SK-N-MC (cell line): ENCODE data around the gene FUT3.

Experiments used
- EZH2 ChIP-seq: fragments of 200-600 bp; sonication (generic); IDR thresholded peaks from one replicate; pipeline ENCODE4 v1.6.1; 2017; ENCODE audit warnings: antibody characterized with exemption
- POLR2AphosphoS5 ChIP-seq: IDR thresholded peaks from 2 replicates; pipeline ENCODE4 v1.6.1; 2012; ENCODE audit warnings: mild to moderate bottlenecking, low read depth, low read length, borderline replicate concordance

GRCh38 chr19:5891572-5891937 is 40.3 kb upstream of the FUT3 start:
- TF ChIP-seq POLR2AphosphoS5 (no peak), EZH2 (no peak)
